ENCODE data around the gene TMX3.

Gene TMX3

GRCh38 chr18:68707646-68708045 is 7.3 kb downstream of the TMX3 start:
- no peak for DNase-seq

GRCh38 chr18:68705119-68705518 is 9.8 kb downstream of the TMX3 start:
- no peak for DNase-seq

GRCh38 chr18:68703326-68703725 is 11.6 kb downstream of the TMX3 start:
- DNase-seq: no peak

GRCh38 chr18:68701353-68701752 is 13.6 kb downstream of the TMX3 start:
- no peak for DNase-seq

- no peak for DNase-seq
These were observed 15.9 kb downstream of the TMX3 start for GRCh38 chr18:68699043-68699442.

GRCh38 chr18:68696937-68697336 is 18.0 kb downstream of the TMX3 start:
- DNase-seq: no peak

- no peak for DNase-seq
These were observed 20.6 kb downstream of the TMX3 start for GRCh38 chr18:68694316-68694715.

- DNase-seq: no peak
These were observed 21.7 kb downstream of the TMX3 start for GRCh38 chr18:68693091-68693815.

GRCh38 chr18:68679528-68679927 is 35.4 kb downstream of the TMX3 start:
- DNase-seq: no peak

GRCh38 chr18:68676913-68677312 is 38.0 kb downstream of the TMX3 start:
- no peak for DNase-seq

- DNase-seq: no peak
These were observed 47.8 kb downstream of the TMX3 start for GRCh38 chr18:68667121-68667520.

- peak; percentile 24 for DNase-seq
These were observed 48.5 kb downstream of the TMX3 start for GRCh38 chr18:68666381-68666780.

- DNase-seq: no peak
These were observed 49.3 kb downstream of the TMX3 start for GRCh38 chr18:68665628-68666027.

GRCh38 chr18:68662754-68663153 is 52.2 kb downstream of the TMX3 start:
- DNase-seq: no peak

GRCh38 chr18:68660354-68661183 is 54.3 kb downstream of the TMX3 start:
- DNase-seq: peak; percentile 71

- no peak for DNase-seq
These were observed 66.7 kb downstream of the TMX3 start for GRCh38 chr18:68648191-68648590.

- no peak for DNase-seq
These were observed 72.9 kb downstream of the TMX3 start for GRCh38 chr18:68642003-68642402.

GRCh38 chr18:68640861-68641260 is 74.0 kb downstream of the TMX3 start:
- DNase-seq: no peak

GRCh38 chr18:68638613-68639012 is 76.3 kb downstream of the TMX3 start:
- no peak for DNase-seq

GRCh38 chr18:68627812-68628211 is 87.1 kb downstream of the TMX3 start:
- no peak for DNase-seq

All from retina (tissue), 1 donor.